ENCODE results near the gene CHRNA7.
"Not testable (repeated sequence)": the region's sequence is repeated elsewhere in the genome, so short reads cannot be mapped to it uniquely, and the experiment has no call there.

DNA sequence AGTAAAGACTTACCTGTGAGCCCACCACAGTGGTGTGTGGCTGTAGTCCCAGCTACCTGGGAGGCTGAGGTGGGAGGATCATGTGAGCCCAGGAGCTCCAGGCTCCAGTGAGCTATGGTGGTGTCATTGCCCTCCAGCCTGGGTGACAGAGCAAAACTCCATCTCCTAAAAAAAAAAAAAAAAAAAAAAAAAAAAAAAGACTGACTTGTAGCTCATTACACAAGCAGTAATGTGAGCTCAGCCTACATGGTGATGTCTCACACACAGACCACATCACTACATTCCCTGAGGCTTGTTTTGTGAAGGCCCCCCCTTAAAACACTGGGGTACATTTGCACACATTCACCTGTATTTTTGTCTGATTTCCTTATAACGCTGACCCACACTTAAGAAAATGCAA, 134.4 kb downstream of the CHRNA7 start:
- TF ChIP-seq, protein P1, sequence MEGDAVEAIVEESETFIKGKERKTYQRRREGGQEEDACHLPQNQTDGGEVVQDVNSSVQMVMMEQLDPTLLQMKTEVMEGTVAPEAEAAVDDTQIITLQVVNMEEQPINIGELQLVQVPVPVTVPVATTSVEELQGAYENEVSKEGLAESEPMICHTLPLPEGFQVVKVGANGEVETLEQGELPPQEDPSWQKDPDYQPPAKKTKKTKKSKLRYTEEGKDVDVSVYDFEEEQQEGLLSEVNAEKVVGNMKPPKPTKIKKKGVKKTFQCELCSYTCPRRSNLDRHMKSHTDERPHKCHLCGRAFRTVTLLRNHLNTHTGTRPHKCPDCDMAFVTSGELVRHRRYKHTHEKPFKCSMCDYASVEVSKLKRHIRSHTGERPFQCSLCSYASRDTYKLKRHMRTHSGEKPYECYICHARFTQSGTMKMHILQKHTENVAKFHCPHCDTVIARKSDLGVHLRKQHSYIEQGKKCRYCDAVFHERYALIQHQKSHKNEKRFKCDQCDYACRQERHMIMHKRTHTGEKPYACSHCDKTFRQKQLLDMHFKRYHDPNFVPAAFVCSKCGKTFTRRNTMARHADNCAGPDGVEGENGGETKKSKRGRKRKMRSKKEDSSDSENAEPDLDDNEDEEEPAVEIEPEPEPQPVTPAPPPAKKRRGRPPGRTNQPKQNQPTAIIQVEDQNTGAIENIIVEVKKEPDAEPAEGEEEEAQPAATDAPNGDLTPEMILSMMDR (IDR thresholded peaks at IDR 0.05): not testable (repeated sequence)
- TF ChIP-seq, protein P2, sequence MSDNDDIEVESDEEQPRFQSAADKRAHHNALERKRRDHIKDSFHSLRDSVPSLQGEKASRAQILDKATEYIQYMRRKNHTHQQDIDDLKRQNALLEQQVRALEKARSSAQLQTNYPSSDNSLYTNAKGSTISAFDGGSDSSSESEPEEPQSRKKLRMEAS (IDR thresholded peaks at IDR 0.05): not testable (repeated sequence)
- not testable (repeated sequence) for TF ChIP-seq ESRRA (IDR thresholded peaks at IDR 0.05; ENCODE audit: borderline replicate concordance, low read length); SMC3 (IDR thresholded peaks at IDR 0.05); KDM5A (IDR thresholded peaks at IDR 0.05); POLR2A (IDR thresholded peaks at IDR 0.05; ENCODE audit: low read length); CHD4 (IDR thresholded peaks at IDR 0.05; ENCODE audit: borderline replicate concordance)
